ENCODE measurements around the gene KRT33B.

DNA sequence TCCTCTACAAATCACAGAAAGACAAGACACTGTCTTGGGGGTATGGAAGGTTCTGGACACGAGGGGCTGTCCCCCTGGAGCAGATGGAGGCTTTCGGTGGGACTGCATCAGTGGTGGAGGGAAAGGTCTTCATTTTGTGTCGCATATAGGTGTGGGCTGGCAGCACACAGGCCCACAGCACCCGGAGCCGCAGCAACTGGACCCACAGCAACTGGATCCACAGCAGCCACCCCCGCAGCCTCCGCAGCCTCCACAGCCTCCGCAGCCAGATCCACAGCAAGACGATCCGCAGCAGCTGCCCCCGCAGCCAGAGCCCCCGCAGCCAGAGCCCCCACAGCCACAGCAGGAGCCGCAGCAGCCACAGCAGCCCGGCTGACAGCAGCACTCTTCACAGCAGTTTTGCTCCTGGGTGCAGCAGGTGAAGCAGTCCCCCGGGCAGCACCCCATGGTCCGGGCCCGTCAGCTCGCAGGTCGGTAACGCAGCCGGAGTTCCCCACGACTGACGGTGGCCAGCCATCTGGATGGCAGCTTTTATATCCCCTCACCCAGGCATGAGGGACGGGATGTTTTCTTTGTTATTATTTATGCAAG, 54.3 kb downstream of the KRT33B start, which contains the start of gene KRTAP17-1:
- TF ChIP-seq, protein P1, sequence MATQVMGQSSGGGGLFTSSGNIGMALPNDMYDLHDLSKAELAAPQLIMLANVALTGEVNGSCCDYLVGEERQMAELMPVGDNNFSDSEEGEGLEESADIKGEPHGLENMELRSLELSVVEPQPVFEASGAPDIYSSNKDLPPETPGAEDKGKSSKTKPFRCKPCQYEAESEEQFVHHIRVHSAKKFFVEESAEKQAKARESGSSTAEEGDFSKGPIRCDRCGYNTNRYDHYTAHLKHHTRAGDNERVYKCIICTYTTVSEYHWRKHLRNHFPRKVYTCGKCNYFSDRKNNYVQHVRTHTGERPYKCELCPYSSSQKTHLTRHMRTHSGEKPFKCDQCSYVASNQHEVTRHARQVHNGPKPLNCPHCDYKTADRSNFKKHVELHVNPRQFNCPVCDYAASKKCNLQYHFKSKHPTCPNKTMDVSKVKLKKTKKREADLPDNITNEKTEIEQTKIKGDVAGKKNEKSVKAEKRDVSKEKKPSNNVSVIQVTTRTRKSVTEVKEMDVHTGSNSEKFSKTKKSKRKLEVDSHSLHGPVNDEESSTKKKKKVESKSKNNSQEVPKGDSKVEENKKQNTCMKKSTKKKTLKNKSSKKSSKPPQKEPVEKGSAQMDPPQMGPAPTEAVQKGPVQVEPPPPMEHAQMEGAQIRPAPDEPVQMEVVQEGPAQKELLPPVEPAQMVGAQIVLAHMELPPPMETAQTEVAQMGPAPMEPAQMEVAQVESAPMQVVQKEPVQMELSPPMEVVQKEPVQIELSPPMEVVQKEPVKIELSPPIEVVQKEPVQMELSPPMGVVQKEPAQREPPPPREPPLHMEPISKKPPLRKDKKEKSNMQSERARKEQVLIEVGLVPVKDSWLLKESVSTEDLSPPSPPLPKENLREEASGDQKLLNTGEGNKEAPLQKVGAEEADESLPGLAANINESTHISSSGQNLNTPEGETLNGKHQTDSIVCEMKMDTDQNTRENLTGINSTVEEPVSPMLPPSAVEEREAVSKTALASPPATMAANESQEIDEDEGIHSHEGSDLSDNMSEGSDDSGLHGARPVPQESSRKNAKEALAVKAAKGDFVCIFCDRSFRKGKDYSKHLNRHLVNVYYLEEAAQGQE (IDR thresholded peaks at IDR 0.05; ENCODE audit: insufficient read depth in 1 of 2, low read depth in 2 of 2, low read length in 2 of 2) = no peak
- TF ChIP-seq POLR2AphosphoS5 (IDR thresholded peaks at IDR 0.05; ENCODE audit: low read depth, low read length) = no peak
- TF ChIP-seq TAF1 (IDR thresholded peaks at IDR 0.05; ENCODE audit: borderline replicate concordance, insufficient read depth, low read length) = no peak
- TF ChIP-seq SIN3A (IDR thresholded peaks at IDR 0.05; ENCODE audit: borderline replicate concordance, insufficient read depth, low read length) = no peak
- no peak for TF ChIP-seq FOXP2 (optimal IDR thresholded peaks at IDR 0.05; ENCODE audit: borderline replicate concordance, extremely low read depth, extremely low read length, insufficient read depth)

Measured in PFSK-1 (cell line).